GM21367 (cell line): Measurements from ENCODE around the gene DOK1.
"Not testable (repeated sequence)": the region's sequence is repeated elsewhere in the genome, so short reads cannot be mapped to it uniquely, and the experiment has no call there.

ENCODE experiments used
- ATAC-seq: cut with Tn5 transposase; IDR thresholded peaks from one replicate; pipeline ENCODE4 v1.9.1; 2021; ENCODE audit not compliant: unreplicated experiment

DOK1 gene

DNA sequence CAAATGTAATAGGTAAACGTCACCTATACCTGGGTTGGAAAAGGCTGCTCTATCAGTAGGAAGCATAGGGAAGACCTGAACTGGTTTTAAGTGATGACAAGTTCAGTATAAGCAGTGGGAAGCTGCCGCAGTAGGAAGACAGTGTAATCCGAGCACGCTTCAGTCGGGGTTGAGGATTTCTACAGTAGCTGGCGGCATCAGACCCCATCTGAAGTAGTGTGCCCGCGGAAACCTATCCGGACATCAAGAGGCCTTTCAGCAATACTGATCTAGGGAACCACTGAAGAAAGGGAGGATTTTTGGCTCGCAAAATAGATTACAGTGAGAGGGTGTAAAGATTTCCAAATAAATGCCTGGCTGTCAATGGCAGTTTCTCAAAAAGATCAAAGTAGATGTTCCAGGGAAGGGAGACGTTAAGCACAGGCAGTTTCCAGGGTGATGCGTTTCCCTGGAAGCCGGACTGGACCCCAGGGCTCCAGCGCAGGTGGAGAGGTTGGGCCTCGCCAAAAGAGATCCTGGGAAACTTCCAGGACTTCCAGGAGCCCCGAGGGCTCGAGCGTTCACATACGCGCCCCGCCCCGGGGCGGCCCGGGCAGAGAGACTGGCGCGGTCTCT, 6.1 kb upstream of the DOK1 start:
- no peak for ATAC-seq

DNA sequence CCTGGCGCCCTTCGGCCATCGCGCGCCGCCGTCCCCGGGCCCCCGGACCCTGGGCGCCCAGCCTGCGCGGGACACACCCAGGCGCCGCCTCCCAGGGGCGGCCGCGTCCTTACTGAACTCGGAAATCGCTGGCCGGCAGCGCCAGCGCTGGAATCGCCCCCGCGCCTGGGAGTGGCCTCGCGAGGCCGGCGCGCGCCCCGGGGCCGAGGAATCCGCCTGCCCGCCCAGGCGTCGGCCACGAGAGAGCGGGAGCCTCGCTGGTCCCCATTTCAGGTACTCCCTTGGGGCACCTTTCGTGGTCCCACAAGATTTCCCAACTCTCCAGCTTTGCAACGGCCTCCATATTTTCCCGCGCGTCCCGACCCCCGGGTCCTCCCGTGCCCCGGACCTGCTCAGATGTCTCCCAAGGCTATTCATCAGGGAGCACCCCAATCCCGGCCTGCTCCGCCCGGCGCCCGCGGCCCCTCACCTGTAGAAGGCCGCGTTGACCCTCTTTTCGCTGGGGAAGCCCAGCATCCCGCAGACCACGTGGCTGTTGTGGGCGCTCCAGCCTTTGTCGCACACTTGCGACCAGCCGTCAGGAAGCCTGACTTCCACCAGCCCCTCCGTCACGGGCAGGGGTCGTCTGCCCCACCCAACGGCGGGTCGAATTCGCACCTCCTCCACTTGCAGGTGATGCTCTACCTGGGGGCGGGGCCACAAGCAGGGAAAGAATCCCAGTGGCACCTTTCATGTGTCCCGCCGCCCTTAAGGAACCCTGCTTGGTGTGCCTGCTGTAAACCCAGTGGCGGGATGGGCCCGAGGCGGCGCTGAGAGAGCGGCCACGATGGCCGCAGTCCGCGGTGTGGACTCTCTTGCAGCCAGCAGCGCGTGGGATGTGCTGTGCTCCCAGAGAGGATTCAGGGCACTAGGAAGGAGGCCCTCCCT, 5.4 kb upstream of the DOK1 start:
- peak; percentile 33 for ATAC-seq

DNA sequence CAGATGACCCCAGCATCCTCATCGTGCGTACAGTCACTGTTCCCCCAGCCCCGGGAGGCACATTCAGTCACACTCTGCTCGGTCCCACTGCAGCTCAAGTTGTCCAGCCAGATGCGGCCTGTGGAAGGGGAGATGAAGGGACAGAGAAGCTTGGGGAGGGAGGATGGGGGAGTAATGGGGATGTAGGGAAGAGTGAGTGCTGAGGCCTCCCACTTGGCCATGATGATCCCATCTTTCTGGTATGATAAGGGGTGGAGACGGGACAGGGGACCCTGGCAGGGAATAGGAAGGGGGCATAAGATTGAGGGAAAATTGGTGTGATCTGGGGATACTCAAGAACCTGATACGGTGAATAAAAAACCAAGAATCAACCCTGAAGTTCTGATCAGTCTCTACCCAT, 4.3 kb upstream of the DOK1 start:
- ATAC-seq: no peak

DNA sequence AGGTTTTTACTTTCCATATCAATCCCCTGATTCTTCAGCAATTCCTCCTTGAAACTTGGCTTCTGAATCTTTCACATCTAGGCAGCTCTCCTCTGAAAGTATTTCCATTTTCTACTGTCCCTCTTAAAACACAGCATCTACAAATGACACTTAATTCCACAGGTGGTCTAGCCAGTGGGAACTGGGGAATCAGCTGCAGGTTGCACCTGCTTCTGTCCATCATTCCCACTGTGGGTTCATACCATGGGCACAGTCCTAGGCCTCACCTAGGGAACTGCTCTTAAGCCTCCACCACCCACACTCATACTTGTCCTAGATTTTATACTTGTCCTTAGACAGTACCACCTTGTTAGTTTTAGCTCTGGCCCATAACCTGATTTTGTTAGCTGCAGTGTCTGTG, 3.0 kb upstream of the DOK1 start:
- no peak for ATAC-seq

DNA sequence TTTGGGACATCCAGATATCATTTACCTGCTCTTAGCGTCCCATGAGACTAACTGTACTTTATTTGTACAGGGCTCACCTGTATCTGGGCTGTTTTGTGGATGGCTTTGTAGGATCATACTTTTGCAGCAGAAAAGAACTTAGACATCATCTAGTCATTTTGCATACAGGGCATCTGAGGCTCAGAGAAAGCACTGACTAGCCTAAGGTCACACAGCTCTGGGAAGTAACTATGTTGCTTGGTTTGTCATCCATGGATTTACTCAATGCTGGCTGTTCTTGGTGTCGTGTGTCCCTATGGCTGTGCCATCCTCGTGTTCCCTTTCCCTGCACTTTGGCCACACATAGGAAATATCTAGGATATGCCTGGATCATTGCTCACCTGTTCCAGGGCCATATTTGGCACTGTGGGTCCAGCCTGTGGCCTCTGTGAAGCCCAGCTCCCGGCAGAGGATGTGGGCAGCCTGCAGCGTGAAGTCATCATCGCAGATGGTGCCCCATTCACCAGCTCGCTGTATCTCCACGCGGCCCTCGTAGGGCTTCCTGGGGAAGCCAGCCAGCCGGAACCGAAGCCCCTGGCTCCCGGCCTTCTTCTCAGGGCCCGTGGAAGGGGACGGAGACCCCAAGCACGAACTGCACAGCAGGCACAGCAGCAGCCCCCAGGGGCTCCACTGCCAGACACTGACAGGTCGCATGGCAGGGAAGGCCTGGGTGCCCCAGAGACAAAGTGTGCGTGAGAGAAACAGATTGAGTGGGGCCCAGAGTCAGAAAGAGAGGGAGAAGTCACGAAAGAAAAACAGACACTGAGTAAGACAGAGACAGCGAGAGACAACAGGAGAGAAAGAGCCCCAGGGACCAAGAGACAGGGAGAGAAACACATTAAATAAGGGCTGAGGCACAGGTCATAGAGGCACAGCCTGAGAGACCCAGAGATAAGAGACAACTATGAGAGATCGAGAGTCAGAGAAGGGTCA, 2.3 kb upstream of the DOK1 start:
- ATAC-seq: no peak

DNA sequence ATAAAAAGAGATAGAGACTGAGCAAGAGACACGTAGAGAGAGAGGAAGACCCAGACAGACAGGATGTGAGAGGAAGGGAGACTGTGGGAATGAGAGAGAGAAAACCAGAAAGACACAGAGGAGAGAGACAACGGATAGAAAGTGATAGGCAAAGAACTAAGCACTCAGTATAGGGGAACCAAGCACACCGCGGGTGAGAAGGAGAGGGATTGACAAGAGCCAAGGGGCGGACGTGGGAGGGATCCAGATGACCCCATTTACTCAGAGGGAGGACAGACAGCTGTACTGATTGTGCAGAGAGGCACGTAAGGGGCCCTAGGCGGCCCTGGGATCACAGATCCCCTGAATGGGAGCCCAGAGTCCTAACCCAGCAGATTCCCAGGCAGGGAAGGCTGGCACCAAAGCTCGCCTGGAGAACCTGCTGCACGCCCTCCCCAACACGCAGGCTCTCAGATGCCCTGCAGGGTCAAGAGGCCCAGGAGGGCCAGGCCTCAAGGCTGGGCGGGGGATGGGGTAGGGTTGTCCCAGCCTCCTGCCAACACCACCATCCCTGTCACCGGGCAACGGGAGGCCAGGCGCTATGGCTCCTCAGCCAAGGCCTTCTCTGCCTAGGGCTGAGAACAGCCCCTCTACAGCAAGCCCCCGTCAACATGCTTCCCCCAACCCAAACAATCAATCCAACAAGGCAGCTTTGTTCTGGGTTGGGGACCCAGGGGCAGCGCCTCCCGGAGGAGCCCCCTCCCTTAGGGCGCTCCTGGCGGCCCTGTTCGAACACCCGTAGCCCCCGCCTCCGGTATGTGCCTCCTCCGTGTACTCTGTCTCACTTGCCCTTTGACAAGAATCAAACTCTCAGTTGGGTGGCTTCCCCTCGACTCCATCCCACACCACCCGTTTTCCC, 1.4 kb upstream of the DOK1 start:
- ATAC-seq: no peak

DNA sequence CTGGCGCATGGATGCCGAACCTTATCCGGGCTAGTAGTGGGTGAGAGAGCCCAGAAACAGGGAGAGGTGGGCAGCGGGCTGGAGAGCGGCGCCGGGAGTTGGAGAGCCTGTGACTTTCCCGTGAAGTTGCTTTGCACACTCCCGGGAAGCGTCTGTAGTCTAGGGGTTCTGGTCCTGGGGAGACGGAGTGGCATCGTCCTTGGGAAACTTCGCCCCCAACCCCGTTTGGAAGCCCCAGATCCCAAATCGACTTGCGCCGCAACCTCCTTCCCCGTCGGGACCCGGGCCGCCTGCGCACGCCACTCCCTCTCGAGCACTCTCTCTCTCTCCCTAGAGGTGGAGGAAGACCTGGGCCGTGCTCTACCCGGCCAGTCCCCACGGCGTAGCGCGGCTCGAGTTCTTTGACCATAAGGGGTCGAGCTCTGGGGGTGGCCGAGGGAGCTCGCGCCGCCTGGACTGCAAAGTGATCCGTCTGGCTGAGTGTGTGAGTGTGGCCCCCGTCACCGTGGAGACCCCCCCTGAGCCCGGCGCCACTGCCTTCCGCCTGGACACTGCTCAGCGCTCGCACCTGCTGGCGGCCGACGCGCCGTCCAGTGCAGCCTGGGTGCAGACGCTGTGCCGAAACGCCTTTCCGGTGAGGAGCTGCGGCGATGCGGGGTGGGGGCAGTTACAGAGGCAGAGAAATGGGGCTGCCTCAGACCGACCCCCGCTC, 456 bp downstream of the DOK1 start:
- ATAC-seq: peak; percentile 31

DNA sequence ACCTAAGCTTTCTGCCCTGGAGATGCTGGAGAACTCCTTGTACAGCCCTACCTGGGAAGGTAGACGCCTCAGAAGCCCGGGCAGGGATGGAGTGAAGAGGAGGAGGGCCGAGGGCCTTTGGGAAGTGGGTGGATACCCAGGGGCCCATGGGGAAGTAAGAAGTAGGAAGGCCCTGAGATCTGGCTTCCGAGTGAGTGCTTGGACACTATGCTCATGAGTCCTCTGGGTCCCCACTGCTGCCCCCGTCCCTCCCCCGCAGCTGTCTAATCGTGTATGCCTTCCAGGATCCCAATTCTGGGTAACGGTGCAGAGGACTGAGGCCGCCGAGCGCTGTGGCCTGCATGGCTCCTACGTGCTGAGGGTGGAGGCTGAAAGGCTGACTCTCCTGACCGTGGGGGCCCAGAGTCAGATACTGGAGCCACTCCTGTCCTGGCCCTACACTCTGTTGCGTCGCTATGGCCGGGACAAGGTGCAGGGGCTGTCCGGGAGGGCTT, 1.1 kb downstream of the DOK1 start:
- no peak for ATAC-seq

DNA sequence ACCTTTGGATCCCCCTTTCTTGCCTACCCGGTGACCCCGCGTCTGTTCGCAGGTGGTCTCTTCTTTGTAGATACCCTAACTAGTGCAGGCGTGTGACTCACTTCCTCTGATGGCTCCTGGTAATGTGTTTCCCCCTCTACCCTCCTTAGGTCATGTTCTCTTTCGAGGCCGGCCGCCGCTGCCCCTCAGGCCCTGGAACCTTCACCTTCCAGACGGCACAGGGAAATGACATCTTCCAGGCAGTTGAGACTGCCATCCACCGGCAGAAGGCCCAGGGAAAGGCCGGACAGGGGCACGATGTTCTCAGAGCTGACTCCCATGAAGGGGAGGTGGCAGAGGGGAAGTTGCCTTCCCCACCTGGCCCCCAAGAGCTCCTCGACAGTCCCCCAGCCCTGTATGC, 1.6 kb downstream of the DOK1 start:
- ATAC-seq: no peak

DNA sequence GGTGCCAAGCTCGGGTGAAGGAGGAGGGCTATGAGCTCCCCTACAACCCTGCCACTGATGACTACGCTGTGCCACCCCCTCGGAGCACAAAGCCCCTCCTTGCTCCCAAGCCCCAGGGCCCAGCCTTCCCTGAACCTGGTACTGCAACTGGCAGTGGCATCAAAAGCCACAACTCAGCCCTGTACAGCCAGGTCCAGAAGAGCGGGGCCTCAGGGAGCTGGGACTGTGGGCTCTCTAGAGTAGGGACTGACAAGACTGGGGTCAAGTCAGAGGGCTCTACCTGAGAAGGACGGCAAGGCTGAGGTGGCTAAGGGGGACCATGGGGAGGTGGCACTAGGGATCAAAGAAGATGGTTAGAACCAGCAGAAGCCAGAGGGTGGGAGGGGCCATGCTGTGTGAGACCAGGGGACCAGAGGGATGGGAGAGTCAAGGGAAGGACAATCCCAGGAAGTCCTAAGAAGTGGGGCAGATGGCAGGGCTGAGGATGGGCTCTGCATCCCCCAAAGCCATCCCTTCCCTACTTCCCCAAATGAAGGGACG, 2.4 kb downstream of the DOK1 start:
- ATAC-seq: no peak

DNA sequence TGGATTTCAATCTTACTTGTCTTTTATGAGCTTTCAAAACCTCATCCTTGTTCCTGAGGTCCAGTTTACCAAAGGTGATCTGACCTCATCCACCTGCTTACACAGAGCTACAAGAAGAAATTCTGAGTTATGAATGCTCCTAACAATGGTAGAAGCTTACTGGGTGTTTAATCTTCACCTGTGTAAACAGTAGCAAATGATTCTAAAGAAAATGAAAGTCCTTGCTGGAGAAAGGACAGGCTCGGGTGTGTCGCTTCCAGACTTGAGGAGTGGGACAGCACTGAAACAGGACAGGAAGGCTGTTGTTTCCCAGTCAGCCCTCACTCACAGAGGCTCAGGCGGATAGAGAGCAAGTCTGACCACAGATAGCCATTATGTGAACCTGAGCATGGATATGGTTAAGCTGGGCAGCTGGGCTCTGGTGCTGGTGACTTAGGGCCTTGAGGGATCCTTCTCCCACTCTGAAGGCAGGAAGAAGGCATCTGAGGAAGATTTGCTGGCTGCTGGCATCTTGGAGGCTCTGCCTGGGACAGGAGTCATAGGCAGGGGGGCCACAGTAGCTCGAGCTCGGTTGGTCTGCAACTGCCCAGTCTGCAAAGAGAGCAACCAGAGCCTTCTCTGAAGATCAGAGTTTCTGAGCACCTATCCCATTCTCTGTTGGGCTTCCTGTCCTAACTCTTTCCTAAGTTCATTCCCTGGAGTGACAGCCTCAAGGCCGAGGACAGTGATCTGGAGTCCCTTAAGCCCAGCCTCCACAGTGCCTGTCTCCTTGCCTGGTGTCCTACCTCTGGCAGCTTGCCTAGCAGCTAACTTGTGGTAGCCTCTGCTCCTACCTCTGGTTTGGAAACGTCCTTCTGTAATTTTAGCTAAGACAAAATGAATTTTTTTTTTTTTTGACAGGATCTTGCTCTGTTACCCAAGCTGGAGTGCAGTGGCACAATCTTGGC, 4.0 kb downstream of the DOK1 start:
- no peak for ATAC-seq

DNA sequence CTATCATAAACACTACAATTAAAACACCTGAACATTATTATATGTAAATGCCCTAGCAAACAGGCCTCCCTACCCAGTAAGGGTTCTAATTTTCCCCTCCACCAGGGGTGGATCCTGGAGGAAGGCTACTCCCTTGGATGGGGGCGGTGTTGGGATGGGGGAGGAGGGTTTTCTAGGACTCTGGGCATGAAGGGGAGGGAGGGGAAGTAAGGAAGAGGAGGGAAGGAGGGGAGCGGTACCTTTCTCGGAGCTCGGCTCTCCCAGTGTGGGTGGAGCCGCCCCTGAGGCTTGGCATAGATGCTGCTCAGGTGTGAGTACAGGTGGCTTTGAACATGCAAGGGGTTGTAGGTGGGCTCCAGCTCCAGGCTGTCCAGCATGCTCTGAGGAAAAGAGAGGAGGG, 5.4 kb downstream of the DOK1 start:
- no peak for ATAC-seq

DNA sequence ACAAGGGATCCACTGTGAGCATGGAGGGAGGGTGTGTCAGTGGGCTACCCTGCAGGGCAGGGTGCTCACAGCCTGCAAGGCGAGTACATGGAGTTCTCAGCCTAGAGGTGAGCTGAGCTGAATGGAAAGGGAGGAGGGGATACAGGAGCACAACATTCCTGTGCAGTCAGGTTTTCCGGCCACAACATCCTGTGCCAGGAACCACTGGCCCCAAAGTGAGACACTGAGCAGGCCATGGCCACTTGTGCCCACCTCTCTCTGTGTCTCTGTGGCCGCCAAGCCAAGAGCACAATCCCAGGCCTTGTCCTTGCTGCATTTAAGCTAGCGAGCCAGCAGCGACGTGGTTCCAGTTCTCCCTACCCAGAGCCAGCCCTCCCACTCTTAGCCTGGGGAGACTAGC, 6.1 kb downstream of the DOK1 start:
- no peak for ATAC-seq

DNA sequence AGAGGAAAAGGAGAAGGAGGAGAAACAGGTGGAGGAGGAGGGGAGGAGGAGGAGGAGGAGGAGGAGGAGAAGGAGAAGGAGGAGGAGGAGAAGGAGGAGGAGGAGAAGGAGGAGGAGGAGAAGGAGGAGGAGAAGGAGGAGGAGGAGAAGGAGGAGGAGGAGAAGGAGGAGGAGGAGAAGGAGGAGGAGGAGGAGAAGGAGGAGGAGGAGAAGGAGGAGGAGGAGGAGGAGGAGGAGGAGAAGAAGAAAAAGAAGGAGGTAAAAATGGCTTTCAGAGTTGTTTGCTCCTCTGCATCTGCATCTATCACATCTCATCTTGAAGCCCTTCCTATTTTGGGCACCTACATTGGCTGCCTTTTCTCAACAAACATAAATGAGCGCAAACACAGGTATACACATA, 6.5 kb downstream of the DOK1 start:
- not testable (repeated sequence) for ATAC-seq

DNA sequence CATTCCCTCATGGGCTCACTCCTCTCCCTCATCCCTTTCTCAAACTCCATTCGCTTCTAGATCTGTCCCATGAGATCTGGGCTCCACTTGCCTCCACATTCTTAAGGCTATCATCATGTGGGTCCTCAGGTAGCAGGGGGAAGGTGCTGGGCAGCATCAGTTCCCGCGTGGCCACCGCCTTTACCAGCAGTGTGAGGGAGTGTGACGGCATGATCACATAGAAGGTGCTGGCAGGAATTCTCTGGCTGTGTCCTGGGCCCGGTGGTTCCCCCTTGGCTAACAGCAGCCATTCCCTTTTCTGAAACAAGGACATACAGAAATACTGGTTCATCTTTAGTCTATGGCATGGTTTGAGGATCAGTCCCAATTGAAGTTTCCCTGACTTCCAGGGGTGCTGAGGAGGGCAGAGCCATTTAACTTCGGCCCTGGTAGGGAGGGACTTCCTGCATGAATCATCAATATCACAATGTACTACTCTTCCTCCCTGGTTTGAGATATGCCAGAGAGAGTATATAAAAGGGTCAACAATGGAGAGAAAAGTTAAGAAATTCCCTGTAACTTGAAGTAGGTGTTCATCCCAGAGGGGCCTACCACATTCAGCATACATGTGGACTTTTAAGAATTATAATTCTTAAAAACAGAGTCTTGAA, 7.7 kb downstream of the DOK1 start:
- no peak for ATAC-seq

DNA sequence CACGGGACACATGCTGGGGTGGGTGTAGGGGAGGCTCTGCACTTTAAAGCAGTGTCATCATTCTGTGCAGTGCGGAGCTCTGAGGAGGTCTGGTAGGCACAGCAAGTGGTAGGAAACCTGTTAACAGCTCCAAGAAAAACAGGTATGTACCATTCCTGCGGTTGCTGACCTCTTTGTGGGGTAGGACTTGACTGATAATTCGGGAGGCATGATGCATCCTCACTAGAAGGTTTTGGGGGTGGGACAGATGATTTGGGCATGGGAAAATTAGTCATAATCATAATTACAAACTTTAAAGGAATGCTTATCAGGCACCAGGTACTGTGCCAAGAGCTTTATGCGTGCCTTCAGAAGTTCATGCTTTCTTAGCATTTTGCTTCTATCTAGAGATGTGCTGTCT, 9.7 kb downstream of the DOK1 start:
- no peak for ATAC-seq

DNA sequence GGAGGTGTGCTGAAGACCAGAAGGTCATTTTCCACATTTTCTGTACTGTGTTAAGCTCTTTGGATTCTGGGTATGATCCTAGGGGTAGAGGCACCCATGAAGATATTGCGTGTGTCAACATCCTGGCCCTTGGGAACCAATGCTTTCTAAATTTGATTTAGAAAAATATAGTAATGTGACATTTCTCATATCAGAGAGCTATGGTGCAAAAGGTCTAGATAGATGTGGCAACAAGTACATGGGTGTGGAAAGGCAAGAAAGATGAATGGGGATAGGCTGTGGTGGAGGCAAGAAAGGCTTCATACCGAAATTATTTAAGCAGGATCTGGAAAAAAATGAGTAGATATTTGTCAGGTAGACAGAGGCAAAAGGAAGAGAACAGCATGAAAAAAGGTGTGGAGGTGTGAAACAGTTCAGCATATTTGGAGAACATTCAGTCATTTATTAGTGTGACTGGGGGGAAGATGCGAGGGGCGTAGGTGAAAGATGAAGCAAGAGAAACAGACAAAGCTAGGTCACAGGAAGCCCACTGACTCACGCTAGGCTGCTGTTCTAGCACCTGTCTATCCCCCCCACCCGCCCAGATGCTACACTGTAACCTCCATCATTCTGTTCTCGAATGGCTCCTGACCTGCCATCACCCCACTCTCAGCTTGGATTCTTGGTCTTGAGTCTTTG, 11.7 kb downstream of the DOK1 start:
- no peak for ATAC-seq
